ENCODE measurements around the gene ZNF200. TPM values are rescaled to one million over a fixed set of nuclear protein-coding genes. Genes with fewer than 3 reads are reported as not detected.
A peak's percentile ranks its signal among the peaks of the same experiment; 100 is the strongest.

ZNF200 gene
- total and polyA plus RNA-seq, 2 of the 13 experiments (the other 11 are each of a cell fraction or from before 2014, with no cell fraction given): 3.5 to 16.5 TPM

DNA sequence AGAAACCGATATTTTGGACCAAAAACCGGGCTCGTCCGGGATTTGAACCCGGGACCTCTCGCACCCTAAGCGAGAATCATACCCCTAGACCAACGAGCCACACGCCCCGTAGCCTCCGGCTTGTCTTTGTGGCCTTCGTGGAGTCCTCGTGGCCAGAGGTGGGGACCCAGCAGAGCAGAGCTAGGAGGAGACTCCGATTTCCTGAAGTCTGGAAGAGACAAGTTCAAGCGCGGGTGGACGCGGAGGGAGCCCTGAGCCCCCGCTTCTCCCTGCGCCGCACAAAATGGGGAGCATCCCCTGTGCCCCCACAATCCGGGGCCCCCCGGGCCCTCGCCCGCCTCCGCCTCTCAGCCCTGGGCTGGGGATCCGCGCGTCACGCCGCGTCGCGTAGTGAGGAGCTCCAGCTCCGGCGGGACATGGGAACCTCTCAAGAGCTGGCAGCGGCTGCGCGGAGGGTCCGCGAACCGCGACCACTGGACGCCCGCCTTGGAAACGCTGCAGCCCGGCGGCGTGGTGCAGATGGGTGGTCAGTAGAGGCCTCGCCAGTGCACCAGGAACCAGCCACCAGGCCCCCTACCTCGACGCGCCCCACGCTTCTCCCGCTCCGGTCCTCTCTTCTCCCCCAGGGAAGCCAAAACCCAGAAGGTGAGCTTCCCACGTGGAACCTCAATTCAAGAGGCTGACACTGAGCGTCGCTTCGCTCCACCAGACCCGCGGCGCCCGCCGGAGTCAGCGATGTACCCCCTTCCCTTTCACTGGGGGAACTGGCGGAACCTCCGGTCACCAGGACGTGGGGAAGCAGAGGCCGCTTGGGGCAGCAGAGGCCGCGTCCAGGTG, 52.1 kb downstream of the ZNF200 start (continued):
- TF ChIP-seq HDAC1 (CRISPR knock-in tag; IDR thresholded peaks at IDR 0.05) (peak; percentile 66), ZNF512B (CRISPR knock-in tag; IDR thresholded peaks at IDR 0.05; ENCODE audit: borderline replicate concordance) (peak; percentile 59; the same call in 1 of the 2 replicates), ZSCAN12 (CRISPR knock-in tag; IDR thresholded peaks at IDR 0.05) (0 out of 2 replicates have a peak, but pooled peaks have one; percentile 23), ZNF547 (CRISPR knock-in tag; IDR thresholded peaks at IDR 0.05) (peak; percentile 56; the same call in 1 of the 2 replicates), MEIS2 (CRISPR knock-in tag; IDR thresholded peaks at IDR 0.05) (peak; percentile 52; the same call in 1 of the 2 replicates), YEATS4 (CRISPR knock-in tag; IDR thresholded peaks at IDR 0.05; ENCODE audit: borderline replicate concordance) (peak; percentile 55; the same call in 1 of the 2 replicates), ZSCAN21 (CRISPR knock-in tag; IDR thresholded peaks at IDR 0.05; ENCODE audit: borderline replicate concordance) (no peak), MXD3 (CRISPR knock-in tag; IDR thresholded peaks at IDR 0.05) (peak; percentile 46), NFE2L1 (CRISPR knock-in tag; IDR thresholded peaks at IDR 0.05; ENCODE audit: borderline replicate concordance) (no peak), AKAP8 (CRISPR knock-in tag; IDR thresholded peaks at IDR 0.05) (no peak), ZNF451 (CRISPR knock-in tag; IDR thresholded peaks at IDR 0.05) (peak; percentile 57; the same call in 1 of the 2 replicates), NFYC (CRISPR knock-in tag; IDR thresholded peaks at IDR 0.05) (0 out of 2 replicates have a peak, but pooled peaks have one; percentile 9), PHF21A (CRISPR knock-in tag; IDR thresholded peaks at IDR 0.05) (peak; percentile 41; the same call in 1 of the 2 replicates), ZNF619 (CRISPR knock-in tag; IDR thresholded peaks at IDR 0.05) (peak; percentile 76; the same call in 1 of the 2 replicates)
- TF ChIP-seq, protein P1, sequence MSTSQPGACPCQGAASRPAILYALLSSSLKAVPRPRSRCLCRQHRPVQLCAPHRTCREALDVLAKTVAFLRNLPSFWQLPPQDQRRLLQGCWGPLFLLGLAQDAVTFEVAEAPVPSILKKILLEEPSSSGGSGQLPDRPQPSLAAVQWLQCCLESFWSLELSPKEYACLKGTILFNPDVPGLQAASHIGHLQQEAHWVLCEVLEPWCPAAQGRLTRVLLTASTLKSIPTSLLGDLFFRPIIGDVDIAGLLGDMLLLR (CRISPR knock-in tag; IDR thresholded peaks at IDR 0.05): peak; percentile 21; the same call in 1 of the 2 replicates
- TF ChIP-seq, protein P2, sequence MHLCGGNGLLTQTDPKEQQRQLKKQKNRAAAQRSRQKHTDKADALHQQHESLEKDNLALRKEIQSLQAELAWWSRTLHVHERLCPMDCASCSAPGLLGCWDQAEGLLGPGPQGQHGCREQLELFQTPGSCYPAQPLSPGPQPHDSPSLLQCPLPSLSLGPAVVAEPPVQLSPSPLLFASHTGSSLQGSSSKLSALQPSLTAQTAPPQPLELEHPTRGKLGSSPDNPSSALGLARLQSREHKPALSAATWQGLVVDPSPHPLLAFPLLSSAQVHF (CRISPR knock-in tag; IDR thresholded peaks at IDR 0.05): peak; percentile 13; the same call in 1 of the 2 replicates
- TF ChIP-seq, protein P3, sequence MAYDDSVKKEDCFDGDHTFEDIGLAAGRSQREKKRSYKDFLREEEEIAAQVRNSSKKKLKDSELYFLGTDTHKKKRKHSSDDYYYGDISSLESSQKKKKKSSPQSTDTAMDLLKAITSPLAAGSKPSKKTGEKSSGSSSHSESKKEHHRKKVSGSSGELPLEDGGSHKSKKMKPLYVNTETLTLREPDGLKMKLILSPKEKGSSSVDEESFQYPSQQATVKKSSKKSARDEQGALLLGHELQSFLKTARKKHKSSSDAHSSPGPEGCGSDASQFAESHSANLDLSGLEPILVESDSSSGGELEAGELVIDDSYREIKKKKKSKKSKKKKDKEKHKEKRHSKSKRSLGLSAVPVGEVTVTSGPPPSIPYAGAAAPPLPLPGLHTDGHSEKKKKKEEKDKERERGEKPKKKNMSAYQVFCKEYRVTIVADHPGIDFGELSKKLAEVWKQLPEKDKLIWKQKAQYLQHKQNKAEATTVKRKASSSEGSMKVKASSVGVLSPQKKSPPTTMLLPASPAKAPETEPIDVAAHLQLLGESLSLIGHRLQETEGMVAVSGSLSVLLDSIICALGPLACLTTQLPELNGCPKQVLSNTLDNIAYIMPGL (CRISPR knock-in tag; IDR thresholded peaks at IDR 0.05; ENCODE audit: borderline replicate concordance in 1 of 2, low read depth in 1 of 2): peak; percentile 98
- TF ChIP-seq, protein P4, sequence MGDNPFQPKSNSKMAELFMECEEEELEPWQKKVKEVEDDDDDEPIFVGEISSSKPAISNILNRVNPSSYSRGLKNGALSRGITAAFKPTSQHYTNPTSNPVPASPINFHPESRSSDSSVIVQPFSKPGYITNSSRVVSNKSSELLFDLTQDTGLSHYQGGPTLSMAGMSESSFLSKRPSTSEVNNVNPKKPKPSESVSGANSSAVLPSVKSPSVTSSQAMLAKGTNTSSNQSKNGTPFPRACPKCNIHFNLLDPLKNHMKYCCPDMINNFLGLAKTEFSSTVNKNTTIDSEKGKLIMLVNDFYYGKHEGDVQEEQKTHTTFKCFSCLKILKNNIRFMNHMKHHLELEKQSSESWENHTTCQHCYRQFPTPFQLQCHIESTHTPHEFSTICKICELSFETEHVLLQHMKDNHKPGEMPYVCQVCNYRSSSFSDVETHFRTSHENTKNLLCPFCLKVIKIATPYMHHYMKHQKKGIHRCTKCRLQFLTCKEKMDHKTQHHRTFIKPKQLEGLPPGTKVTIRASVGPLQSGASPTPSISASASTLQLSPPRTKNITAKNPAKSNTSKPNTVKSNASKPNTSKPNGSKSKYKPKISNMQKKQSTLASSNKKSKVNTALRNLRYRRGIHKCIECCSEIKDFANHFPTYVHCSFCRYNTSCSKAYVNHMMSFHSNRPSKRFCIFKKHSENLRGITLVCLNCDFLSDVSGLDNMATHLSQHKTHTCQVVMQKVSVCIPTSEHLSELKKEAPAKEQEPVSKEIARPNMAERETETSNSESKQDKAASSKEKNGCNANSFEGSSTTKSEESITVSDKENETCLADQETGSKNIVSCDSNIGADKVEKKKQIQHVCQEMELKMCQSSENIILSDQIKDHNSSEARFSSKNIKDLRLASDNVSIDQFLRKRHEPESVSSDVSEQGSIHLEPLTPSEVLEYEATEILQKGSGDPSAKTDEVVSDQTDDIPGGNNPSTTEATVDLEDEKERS (CRISPR knock-in tag; IDR thresholded peaks at IDR 0.05): peak; percentile 76; the same call in 1 of the 2 replicates

Data from HepG2 (cell line).